Hematopoietic multipotent progenitor cell treated with erythropoietin and hydrocortisone succinate and interleukin-3 and kit ligand, for 17 days (in vitro differentiated cells): ENCODE data around the gene SLC25A12.
"Not testable (repeated sequence)": the region's sequence is repeated elsewhere in the genome, so short reads cannot be mapped to it uniquely, and the experiment has no call there.

Experiments used
- DNase-seq: peaks from one replicate; pipeline ENCODE4 v3.0.0-alpha.2; 2015; ENCODE audit warnings: low spot score

The SLC25A12 gene

DNA sequence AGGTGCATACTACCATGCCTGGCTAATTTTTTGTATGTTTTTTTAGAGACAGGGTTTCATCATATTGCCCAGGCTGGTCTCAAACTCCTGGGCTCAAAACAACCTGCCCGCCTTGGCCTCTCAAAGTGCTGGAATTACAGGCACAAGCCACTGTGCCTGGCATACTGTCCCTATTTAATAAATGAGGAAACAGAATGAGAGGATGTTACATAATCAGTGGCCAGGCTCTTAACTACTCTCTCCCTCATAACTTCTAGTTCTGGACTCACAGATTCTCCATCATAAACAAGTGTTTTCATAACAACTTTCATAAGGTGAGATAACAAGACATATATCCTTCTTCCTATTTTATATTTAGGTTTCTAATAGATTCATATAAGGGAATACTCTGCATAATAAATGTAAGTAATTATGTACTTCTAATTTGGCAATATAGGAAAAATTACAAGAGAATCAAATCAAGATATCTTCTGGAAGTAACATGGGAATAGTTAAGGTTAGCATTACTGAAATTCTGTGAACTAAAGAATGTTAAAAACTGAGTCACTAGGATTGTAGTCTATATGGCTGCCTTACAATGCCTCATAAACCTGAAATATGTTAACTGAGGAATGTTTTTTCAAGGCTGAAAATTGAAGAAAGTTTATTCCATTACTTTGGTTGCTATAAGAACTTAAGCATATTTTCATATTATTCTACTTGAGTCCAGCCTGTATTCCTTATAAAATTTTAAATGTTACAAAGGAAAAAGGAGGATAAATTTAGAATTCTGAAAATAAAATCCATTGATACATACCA is 71.3 kb downstream of the SLC25A12 start:
- no peak for DNase-seq

DNA sequence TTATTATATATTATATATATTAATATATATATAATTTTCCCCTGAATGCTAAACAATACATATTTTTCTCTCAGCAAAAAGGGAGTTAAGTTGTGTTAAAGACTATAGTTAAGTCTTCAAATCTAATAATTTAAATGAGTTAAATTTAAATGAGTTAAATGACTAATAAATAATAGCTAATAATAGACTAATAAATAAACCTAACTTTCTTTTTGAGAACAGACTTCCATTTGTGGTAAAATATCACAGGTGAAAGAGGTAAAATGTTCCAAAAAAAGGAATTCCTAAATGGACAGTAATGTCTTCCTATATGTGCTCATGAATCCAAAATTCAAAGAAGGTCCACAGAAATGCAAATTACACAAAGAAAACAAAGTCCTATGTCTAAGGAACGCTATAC is 74.6 kb downstream of the SLC25A12 start:
- no peak for DNase-seq

DNA sequence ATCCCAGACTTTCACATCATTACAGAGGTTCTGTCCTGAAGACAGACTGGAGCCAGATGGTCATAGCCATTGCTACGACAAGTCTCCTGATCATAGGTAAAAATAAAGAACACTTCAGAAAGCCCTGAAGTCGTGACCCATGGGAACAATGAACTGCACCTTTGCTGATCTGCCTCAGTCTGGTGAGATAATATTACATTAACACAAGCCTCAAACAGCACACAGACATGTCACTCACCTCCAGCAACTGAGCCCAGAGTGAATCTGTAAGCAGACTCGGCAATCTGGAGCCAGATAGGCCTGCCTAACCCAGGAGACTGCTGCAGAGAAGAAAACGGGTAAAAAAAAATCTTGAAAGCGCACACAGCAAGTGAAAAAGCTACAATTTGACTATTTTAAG is 79.2 kb downstream of the SLC25A12 start:
- DNase-seq = no peak

DNA sequence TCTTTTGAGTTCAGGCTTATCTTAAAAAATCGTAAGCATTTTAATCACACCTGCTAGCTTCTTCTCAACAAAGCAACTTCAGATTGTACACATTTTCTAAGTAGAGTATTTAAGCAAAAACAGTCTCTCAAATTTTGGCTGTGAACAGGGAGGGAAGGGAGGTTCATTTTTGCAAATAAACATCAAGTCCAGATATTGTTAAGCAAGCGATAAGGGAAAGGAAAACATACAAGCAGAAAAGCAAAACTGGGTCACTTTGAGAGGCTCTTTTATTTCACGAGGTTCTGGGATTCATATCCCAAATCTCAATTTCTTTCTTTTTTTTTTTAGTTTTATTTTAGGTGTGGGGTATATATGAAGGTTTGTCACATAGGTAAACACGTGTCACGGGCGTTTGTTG is 79.9 kb downstream of the SLC25A12 start:
- DNase-seq = no peak

DNA sequence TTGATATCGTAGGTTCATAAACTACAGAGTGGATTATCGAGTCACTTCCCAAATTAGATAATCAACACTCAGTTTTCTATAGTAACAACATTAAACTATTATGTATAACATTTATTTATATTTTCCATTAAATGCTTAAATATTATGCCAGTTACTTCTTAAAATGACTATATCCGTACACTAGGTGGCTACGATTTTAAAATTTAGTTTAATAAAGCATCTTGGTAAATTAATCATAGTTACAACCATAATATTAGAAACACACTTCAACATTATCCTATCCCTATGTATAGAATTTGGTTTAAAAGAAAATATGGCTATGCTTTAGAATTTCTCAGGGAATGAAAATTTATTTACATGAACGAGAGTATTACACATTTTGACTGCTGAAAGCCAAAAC is 80.3 kb downstream of the SLC25A12 start:
- no peak for DNase-seq

DNA sequence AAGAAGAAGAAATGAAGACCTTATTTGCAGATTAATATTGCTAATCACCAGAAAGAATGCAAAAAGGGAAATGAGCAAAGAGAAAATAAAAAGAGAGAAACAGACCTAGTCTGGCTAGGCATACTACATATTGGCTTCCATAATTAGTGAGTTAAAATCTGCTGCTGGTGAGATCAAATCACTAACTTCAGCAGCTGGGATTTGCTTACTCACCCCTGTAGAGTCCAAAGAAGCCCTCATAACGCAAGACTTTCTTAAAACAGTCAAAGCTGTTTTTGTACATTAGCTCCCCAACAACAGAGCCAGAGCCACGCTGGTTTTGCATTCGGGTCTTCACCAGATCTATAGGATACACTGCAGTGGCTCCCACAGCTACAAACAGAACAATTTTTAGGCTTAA is 80.9 kb downstream of the SLC25A12 start:
- DNase-seq = no peak

DNA sequence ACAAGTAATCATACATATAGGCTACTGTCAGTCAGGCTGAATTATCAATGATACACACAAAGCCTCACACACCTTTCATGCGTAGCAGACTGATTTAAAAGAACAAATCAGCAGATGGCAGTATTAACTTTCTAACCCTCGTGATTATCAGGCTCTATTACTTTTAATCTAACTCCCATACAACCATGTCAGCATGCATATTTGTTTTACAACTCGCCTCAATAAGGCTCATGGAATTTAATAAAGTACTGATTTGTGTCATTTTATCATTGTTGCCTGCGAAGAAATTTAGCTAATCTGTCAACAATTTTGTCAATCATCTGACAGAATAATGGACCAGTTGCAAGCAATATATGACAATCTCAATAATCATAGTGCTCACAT is 82.8 kb downstream of the SLC25A12 start:
- peak; percentile 38 for DNase-seq

DNA sequence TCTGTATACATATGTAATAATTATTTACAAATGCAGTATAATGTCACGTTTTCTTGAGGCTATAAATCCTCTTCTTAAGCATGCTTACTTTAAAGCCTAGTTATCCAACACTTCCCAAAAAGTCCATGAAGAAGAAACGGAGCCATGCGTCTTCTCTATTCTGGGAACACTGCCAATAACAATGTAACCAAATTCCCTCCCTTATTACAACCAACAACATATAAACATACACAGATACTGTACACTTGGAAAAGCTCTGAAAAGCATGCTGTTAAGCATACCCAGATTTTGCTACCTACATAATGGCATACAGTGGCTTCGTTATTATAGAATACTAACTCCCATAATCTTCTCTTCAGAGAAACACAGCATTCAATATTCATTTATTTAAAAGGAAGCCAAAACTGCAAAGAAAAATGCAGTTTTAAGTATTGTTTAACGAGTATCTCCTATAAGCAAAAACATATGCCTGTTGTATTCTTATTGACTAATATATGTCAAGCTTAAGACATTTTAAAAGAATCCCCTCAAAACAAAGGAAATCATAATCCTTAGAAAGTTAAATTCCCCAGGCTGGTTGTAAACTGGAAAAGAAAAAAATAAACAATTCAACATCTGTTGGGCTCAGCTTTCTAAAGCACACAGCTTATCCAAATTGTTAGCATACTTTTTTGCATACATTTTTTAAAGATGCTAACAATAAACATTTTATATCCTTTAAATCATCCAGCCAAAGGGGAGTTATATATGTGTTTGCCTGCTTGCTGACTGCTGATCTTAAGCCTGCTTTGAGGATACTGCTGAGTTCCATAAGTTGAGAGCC is 83.4 kb downstream of the SLC25A12 start:
- DNase-seq = no peak

DNA sequence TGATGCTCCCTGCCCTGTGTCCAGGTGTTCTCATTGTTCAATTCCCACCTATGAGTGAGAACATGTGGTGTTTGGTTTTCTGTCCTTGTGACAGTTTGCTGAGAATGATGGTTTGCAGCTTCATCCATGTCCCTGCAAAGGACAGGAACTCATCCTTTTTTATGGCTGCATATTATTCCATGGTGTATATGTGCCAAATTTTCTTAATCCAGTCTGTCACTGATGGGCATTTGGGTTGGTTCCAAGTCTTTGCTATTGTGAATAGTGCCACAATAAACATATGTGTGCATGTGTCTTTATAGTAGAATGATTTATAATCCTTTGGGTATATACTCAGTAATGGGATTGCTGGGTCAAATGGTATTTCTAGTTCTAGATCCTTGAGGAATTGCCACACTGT is 85.2 kb downstream of the SLC25A12 start:
- DNase-seq = not testable (repeated sequence)

DNA sequence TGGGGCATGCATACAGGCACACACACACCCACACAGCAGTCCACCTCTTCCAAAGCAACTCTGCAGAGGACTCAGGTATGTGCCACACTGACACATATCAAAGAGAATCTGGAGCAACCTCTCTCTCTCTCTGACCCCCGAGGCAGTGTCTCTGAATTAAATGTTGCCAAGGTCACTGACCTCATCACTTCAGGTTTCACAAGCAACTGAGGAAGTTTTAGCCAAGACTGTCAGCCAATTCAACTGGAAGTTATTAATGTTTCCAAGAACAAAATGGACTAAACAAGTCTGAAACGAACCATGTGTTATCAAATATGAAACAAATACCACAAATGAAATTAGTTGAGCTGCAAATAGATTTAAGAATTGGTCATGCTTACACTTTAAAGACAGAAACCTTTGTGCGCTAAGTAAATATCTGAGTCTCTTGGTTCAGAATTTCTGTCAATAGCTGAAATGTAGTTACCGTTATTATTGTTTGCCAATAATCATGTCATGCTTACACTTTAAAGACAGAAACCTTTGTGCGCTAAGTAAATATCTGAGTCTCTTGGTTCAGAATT is 86.1 kb downstream of the SLC25A12 start:
- DNase-seq = no peak

DNA sequence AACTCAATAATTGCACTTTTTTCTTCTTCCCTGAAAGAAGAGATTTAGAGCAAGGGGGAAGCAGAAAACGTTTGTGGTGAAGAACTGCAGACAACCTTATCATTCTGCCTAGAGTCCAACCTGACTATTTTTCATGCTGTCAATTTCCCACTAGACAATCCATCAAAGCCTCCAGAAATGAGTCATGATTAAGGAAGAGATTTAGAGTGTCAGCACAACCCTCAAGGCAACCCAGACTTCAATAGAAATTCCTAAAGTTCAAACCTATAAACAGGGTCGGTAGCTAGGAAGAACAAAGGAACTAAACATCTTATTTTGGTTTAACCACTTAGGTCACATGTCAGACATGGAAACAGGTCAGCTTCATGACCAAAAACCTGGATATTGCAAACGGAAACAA is 86.9 kb downstream of the SLC25A12 start:
- no peak for DNase-seq

DNA sequence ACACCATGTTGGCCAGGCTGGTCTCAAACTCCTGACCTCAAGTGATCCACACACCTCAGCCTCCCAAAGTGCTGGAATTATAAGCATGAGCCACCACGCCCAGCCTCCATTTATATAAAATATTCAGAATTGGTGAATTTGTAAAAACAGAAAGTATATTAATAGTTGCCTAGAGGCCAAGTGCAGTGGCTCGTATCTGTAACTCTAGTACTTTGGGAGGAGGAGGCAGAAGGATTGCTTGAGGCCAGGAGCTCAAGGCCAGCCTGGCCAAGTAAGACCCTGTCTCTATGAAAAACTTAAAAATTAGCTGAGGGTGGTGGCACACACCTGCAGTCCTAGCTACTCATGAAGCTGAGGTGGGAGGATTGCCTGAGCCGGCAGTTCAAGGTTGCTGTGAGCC is 89.6 kb downstream of the SLC25A12 start:
- DNase-seq = no peak

DNA sequence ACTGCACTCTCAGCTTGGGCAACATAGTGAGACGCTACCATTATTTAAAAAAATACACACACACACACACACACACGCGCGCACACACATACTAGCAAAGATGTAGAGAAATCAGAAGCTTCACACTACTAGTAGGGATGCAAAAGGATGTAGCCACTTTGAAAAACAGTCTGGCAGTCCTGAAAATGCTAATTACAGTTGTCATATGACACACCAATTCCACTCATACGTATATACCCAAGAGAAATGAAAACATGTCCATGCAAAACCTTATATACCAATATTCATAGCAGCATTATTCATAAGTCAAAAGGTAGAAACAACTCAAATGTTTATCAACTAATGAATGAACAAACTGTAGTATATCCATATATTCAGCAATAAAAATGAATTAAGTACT is 90.3 kb downstream of the SLC25A12 start:
- DNase-seq = no peak

DNA sequence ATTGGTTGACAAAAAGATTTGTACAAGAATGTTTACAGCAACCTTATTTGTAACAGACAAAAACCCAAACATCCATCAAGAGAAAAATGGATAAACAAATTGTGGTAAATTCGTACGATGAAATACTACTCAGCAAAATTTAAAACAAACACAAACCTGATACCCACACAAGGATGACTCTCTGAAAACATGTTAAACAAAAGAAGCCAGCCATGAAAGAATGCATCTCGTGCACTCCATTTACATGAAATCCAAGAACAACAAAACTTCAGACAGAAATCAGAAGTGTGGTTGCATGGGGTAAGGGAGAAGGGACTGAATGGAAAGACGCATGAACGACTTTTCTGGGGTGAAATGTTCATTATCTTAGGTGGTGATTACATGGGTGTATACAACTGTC is 93.4 kb downstream of the SLC25A12 start:
- DNase-seq = no peak

DNA sequence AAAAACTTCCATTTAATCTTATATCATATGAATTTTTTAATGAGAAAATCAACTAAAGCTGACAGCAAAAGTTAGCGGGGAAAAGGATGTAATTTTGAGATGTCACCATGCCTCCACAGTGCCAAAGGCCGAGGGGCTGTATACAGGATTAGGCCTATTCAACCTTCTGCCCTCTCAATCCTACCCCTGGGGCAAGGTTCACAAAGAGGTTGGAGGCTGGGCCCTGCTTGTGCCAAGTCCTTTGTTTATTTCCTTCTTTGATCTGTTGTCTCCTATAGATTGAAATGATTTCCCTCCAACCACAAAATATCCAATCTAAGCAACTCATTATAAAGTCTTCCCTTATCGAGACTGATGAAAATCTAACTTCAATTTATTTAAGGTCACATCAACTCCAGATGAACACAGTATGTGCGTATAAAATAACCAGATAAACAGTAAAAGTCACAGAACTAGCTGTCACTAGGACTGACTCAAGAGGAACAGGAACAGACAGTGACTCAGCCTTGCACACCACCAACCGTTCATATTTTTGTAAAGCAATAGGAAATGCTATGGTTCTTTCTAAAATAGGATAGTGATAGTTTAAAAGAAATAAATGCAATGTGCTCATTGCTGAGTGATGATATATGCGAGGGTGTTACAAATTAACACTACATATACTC is 95.8 kb downstream of the SLC25A12 start:
- DNase-seq = no peak

DNA sequence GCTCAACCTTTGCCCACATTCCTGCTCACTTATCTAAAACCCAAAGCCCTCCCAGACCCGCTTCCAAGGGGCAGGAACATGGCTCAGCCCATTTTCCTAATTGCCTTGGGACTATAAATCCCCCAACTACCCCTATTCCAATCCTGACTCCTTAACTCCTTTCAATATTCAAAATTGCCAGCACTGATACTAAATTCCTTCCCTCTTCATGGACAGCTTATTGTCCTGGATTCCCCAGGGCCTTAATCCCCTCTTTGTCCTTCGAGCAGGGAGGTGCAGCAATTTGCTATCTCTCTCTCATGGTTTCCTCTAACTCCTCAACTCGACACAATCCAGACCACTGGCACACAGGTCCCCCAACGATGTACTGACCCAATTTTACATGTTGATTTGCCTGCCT is 99.1 kb downstream of the SLC25A12 start:
- no peak for DNase-seq

DNA sequence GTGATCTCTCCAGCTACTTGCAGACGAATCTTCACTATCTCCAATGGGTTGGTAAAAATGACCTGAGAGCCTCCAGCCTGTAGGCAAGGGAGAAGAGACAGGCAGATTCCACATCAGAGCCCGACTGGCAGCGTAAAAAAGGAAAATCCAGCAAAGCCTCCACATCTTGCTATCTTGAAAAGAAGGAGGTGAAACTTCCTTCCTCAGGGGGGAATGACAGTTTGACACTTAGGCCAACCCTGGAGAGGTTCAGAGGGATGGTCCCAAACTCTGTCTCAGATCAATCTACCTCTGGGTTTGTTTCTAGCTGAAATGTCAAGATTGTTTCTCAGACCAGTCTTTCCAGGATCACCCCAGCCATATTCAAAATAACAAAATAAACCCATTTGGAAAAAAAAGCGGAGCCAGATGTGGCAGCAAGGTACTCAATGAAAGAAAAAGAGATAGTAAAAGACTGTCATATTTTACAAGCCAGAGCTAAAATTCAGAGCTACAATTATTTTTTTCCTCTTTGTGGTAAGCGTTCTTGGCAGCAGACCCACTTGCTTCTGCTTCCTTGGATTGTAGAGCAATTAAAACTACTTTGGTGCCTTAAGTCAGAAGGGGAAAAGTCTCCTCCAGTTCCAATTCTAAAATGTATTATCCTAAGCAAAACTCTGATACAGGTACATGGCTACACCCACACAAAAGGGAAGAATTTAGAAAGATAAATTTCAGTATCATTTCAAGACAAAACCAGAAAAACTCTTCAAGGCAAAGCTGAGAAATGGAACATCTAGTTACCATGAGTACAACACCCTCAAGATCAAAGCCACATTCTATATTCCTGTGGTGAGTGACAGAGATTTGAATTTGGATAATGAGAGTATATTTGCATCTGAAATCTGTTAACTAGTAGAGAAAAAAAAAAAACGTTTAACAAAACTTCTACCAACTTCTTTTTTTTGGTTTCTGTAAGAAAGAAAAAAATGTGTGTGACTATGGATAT is 100.1 kb downstream of the SLC25A12 start:
- DNase-seq = no peak

DNA sequence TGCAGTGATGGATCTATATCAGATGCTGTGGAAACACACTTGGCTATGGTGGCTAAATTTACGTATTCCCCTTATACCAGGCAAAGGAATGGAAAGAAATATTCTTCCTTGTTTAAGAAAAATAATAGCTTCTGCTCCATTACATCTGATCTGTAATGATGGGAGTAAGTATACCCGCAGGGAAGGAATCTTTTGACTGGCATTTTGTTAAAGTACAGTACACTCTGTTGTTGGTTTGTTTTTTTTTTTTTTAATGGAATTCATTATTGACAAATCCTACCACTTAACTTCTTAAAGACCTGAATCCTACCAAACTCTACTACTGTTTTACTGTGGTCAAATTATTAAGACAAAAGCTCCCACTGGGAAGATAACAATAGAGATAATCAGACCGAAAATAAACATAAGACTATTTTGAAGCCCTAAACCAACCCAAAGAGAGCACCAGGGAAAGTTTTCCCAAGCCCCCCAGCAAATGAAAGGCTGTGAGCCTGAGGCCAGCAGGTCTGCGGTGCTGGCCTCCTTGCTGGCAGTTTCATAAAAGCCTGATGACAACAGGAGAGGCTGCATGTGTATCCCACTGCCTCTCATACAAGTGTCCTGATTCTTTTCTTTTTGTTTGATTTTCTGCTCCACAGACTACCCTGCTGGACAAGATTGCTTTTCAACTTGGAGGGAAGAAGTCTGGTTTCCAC is 101.0 kb downstream of the SLC25A12 start:
- no peak for DNase-seq

DNA sequence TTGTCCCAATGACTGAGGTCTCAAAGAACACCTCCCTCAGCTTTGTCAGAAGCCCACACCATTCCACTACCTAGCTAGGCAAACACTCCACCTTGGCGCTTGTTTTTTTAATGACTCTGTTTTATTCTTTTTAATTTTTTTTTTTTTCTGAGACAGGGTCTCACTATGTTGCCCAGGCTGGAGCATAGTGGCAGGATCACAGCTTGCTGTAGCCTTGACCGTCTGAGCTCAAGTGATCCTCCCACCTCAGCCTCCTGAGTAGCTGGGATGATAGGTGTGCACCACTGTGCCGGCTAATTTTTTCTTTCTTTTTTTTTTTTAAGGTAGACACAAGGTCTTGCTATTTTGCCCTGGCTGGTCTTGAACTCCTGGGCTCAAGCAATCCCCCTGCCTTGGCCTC is 101.9 kb downstream of the SLC25A12 start:
- no peak for DNase-seq

DNA sequence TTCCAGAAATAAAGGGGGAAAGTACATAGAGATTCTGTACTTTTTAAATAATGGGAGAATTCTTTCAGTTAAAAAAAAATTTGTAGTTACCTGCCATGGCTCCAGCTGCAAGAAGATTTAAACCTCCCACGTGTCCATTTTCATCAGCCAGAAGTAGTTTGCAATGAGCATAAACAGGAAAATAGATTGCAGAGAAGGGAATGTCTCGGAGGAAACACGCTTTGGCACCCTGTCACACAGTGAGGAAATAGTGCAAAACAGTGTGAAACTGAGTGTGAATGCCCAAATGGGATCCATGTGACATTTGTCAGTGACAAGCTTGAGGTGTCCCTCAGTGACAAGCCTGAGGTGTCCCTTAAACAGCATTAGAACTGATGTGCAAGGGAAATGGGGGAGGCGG is 102.7 kb downstream of the SLC25A12 start:
- no peak for DNase-seq

DNA sequence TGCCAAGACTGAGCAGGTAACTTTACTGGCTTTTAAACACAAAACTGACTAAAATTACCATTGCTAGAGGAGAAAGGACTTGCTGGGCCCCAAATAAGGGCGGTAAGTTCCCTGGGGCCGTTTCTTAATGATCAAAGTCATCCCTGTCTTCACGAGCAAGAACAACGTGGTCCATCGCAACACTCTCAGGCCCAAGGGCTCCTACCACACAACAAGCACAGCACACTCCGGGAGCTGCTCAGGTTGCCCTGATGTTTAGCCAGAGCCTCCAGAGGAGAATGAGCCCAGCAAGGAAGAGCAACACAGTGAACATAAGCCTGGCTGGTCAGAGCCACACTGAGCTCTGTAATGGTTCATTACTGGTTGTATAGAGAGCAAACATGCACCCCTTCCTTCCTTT is 104.1 kb downstream of the SLC25A12 start:
- no peak for DNase-seq
